NCI-H2029 treated with DMSO at 0.1 percent for 48 hours (cell line): ENCODE data around the gene ZNF700.
"Not testable (repeated sequence)": the region's sequence is repeated elsewhere in the genome, so short reads cannot be mapped to it uniquely, and the experiment has no call there.

Experiments used
- DNase-seq: peaks from one replicate; lab custom pipeline; 2025; lab: John Stamatoyannopoulos, UW

Gene ZNF700

GRCh38 chr19:11941361-11941887, 16.5 kb downstream of the ZNF700 start:
- DNase-seq: not testable (repeated sequence)

DNA sequence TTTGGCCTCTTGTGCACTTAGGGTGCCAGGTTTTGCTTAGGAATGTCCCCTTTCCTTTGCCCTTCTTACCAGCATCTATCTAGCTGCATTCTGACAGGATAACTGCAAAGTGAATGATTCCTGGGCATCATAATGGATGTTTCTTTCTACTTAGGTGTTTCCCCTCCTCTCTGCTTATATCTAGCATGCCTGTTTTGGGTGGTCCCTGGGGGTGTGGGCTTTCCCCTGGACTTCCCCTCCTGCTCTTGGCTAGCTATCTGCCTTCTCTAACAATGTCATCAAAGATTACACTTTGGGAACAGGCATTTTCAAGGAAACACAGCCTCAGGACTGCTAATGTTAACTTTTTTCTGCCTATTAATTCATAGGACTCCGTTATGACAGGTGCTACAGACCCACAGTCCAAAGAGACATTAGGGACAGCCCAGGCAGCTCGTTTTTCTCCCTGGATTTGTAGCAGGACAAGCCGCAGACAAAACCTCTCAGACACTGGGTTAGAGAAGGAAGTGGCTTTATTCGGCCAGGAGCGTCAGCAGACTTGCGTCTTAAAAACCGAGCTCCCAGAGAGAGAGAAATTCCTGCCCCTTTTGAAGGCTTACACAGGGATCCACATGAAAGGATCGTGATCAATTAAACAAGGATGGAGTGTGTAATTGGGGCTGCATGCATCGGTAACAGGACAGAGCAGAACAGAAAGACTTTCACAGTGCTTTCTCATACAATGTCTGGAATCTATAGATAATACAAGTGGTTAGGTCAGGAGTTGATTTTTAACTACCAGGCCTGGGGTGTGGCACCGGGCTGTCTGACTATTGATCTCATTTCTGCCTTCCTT, 17.3 kb downstream of the ZNF700 start:
- no peak for DNase-seq

GRCh38 chr19:11942843-11943108, 17.9 kb downstream of the ZNF700 start:
- no peak for DNase-seq

DNA sequence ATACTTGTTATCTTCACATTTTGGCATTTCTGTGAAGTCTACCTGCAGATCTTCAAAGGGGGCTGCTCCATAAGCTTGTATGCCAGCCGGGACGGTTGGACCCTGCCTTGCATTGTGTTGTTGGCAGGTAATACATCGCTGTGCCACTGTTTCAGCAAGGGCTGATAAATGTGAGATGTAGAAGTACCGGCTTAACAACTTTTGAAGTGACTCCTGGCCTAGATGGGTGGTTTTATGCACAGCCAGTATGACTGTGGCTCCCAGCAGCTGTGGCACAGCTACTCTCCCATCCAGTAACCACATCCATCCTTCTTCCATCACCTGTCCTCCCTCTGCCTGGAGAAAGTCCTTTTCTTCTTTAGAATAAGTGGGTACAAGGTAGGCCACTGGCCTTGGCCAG, 19.7 kb downstream of the ZNF700 start:
- DNase-seq: no peak

DNA sequence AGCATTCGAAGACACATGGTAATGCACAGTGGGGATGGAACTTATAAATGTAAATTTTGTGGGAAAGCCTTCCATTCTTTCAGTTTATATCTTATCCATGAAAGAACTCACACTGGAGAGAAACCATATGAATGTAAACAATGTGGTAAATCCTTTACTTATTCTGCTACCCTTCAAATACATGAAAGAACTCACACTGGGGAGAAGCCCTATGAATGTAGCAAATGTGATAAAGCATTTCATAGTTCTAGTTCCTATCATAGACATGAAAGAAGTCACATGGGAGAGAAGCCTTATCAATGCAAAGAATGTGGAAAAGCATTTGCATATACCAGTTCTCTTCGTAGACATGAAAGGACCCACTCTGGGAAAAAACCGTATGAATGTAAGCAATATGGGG, 23.7 kb downstream of the ZNF700 start:
- DNase-seq: no peak

- DNase-seq: no peak
Observed at GRCh38 chr19:11949201-11949600, 24.3 kb downstream of the ZNF700 start.

GRCh38 chr19:11949614-11950080, 24.7 kb downstream of the ZNF700 start:
- DNase-seq: not testable (repeated sequence)

DNA sequence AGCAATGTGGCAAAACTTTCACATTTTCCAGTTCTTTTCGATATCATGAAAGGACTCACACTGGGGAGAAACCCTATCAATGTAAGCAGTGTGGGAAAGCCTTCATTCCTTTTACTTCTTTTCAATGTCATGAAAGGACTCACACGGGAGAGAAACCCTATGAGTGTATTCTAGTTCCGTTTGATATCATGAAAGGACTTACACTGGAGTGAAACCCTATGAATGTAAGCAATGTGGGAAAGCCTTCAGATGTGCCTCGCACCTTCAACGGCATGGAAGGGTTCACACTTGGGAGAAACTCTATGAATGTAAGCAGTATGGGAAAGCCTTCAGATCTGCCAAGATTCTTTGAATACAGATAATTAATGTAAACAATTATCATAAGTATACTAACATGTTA, 25.4 kb downstream of the ZNF700 start:
- DNase-seq: no peak

- DNase-seq: peak; percentile 21
Observed at GRCh38 chr19:11963566-11964355, 38.9 kb downstream of the ZNF700 start.

DNA sequence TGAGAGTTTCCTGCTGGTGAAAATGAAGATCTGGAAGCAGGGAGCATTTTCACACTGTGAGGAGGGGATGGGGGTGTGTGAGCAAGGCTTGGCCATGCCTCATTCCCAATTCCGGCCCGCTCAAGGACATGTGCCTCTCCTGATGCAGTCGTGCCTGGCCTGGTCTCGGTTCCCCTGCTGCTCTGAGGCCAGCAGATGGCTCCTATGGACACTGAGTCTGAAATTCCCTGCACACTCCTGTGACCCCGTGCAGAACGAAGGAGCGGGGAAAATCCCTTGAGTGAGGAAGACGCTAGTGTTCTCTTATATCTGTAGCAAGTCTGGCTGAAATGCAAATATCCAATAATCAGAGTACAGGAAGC, 39.6 kb downstream of the ZNF700 start:
- no peak for DNase-seq

- peak; percentile 74 for DNase-seq
Observed at GRCh38 chr19:11964858-11965645, 40.1 kb downstream of the ZNF700 start, which contains the start of gene ZNF763. TSS of gene ZNF763 (plus strand) at chr19:11965040. CDS start at chr19:11965209, 169 bp downstream.

- no peak for DNase-seq
Observed at GRCh38 chr19:11970174-11970573, 45.3 kb downstream of the ZNF700 start.

DNA sequence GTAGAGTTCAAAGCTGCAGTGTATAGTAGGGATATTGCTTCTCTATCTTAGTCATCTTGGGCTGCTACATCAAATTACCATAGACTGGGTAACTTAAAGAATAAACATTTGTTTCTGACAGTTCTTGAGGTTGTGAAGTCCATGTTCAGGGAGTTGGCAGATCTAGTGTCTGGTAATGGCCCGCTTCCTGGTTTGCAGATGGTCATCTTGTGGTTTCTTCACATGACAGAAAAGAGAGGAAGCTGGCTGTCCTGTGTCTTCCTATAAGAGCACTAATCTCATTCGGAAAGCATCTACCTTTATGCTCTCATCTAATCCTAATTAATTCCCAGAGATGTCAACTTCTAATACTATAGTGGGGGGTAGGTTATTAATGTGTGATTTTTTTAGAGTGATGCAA, 46.1 kb downstream of the ZNF700 start:
- no peak for DNase-seq

- DNase-seq: no peak
Observed at GRCh38 chr19:11973019-11973810, 48.3 kb downstream of the ZNF700 start.

- no peak for DNase-seq
Observed at GRCh38 chr19:11978492-11979100, 53.7 kb downstream of the ZNF700 start.

- DNase-seq: no peak
Observed at GRCh38 chr19:11979527-11979926, 54.6 kb downstream of the ZNF700 start.

DNA sequence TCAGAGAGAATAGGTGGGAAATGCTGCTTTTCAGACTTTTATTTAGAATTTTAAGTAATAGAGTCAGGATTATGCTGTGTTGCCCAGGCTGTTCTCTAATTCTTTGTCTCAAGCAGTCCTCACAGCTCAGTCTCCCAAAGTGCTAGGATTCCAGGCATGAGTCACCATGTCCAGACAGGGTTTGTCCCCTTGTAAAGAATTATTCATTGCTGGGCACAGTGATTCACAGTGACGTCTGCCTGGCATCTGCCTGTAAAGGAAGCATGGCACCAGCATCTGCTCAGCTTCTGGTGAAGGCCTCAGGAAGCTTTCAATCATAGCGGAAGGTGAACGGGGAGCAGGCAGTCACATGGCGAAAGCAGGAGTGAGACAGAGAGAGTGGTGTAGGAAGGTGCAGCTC, 57.6 kb downstream of the ZNF700 start:
- DNase-seq: no peak

DNA sequence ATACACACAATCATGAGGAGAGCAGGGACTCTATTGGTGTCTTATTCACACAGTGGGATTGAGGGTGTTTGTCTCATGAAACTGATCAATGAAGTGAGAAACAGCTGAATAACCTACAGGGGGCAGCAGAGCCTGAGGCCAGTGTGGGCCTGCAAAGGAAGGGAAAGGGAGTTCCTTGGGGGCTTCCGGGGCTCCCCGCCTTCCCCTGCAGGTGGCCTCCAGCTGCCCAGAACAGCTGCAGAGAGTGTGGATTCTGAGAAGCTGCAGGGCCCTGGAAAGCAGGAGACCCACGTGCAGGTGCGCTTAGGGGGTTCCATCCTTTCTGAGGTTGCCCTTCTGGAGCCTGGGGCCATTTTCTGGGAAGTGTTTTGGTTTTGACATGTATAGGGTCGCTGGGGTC, 60.1 kb downstream of the ZNF700 start:
- DNase-seq: no peak

GRCh38 chr19:11986754-11987153, 61.8 kb downstream of the ZNF700 start:
- DNase-seq: no peak

DNA sequence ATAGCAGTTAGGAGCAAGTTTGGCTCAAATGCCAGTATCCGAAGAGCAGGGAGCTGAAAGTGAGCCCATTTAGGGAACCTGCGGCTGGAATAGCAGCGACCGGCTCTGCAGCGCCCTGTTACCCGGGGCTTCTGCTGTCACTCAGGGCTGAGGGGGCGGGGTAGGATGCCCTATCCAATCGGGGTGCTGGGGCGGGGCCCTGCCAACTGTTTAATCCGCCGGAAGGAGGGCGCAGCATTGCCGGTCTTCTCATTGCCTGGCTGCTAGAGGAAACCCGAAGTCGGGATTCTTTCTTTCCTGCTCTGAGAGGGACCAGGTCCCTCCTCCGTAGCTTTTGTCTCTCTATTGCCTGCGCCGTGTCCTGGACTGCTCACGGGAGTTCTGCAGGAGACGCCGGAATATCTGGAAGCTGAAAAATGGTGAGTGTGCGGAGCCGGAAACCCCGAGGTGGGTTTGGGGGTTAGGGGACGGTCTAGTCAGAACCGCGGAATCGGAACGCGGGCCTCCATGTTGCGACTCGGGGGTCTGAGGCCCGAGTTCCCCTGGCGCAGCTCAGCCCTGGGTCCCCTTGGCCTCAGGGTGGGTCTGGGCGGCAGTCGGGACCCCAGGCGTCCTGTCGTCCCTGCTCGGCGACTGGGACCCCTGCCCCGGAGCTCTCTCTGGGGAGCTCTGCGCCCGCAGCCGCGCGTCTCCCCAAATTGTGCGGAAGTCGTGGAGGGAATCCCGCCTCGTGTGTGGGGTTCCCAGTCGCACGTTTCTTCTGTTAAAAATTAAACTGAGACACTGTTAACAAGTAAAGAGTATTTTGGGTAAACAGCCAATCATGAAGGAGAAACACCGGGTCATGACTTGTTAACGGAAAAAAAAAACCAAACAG, 62.7 kb downstream of the ZNF700 start:
- DNase-seq: peak; percentile 81
